Measurements from ENCODE around the gene SRXN1. TPM values are rescaled to one million over a fixed set of nuclear protein-coding genes. Genes with fewer than 3 reads are reported as not detected.
A peak's percentile ranks its signal among the peaks of the same experiment; 100 is the strongest.

Gene SRXN1
- 60.1 and 65.1 TPM in 2 replicates for total RNA-seq

DNA sequence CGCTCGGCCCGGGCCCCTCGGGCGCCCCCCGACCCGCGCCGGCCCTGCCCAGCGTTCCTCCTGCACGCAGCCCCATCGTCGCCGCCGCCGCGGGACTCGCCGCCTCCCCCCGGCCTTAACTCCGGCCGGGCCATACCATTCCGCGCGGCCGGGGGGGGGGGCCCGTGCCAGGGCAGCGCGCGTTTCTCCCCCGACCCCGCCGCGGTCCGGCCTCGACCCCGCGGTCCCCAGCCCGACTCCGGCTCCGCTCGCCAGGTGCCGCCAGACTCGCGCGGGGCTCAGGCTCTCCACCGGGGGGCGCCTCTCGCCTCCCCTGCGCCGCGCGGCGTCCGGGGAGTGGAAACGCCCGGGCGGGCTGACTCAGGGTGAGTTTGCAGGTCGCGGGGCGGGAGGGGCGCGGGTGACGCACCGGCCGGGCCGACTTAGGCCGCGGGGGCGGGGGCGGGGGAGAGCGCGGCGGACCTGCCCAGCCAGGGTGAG is at the start of gene SRXN1:
Gene SRXN1, minus strand, starts transcription at position 91 of the 480 bp plus-strand sequence. Its CDS starts 15 bp downstream, at position 76.
- H3K36me3 ChIP-seq (ENCODE audit: insufficient read depth, low read length) = peaks cover 24% of the 10 kb centered on the region
- H3K4me3 ChIP-seq (ENCODE audit: insufficient read depth, low read length) = peak within 1 kb of the TSS; percentile 95
- H4K20me1 ChIP-seq (ENCODE audit: insufficient read depth, low read length) = peaks cover 34% of the 10 kb centered on the region
- no peaks in the 10 kb centered on the region for H3K27me3 ChIP-seq (ENCODE audit: insufficient read depth, low read length)
- peak within 1 kb of the TSS; percentile 86 for H3K27ac ChIP-seq (ENCODE audit: low read depth, low read length)
- H3K4me2 ChIP-seq (ENCODE audit: insufficient read depth, low read length) = peak within 1 kb of the TSS; percentile 91
- H2AFZ ChIP-seq (ENCODE audit: low read length) = peak within 1 kb of the TSS; percentile 88
- TF ChIP-seq CTCF (IDR thresholded peaks at IDR 0.05; ENCODE audit: extremely low read depth, low read depth, low read length) = peak; percentile 18
- peak; percentile 100 for DNase-seq (ENCODE audit: insufficient read length, low spot score, missing footprints)
- no peaks in the 10 kb centered on the region for H3K9me3 ChIP-seq (ENCODE audit: low read depth, low read length)
- peaks cover 18% of the 10 kb centered on the region for H3K4me1 ChIP-seq (ENCODE audit: insufficient read depth, low read length)
- peaks cover 50% of the 10 kb centered on the region for H3K79me2 ChIP-seq (ENCODE audit: insufficient read depth, low read length)

DNA sequence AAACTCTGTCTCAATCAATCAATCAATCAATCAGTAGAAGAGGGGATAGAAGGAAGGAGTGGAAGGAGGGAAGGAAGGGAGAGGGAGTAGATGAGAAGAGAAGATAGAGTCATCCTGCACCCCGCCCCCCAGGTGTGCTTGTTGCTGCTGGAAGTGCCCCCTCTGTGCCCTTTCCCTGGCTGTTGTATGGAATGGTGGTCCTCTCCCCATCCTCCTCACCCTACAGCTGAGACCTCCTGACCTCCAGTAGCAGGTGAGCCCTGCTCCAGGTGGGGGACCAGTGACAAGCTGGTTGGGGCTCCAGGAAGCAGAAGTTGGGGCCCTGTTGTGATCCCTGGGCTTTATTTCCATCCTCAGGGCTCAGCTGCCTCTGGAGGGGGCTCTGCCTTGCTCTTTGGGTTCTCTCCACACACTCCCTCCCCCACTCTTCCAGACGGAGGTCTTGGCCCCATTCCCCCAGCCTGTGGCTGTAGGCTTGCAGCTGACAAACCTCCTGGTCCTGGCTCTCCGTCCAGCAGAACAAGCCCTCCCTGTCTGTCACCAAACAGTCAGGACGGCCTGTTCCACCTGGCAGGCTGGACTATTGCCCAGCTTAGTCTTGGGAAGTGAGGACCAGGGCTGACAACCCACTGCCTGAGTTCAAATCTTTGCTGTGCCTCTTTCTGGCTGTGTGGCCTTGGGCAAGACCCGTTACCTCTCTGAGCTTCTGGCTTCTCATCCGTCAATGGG is 48.6 kb upstream of the SRXN1 start:
- no peaks in the 10 kb centered on the region for H3K79me2 ChIP-seq (ENCODE audit: insufficient read depth, low read length)
- no peaks in the 10 kb centered on the region for H3K9me3 ChIP-seq (ENCODE audit: low read depth, low read length)
- peaks cover 14% of the 10 kb centered on the region for H3K27me3 ChIP-seq (ENCODE audit: insufficient read depth, low read length)
- DNase-seq (ENCODE audit: insufficient read length, low spot score, missing footprints) = peak; percentile 35
- H3K4me2 ChIP-seq (ENCODE audit: insufficient read depth, low read length) = no peak overlapping the region
- no peaks in the 10 kb centered on the region for H3K36me3 ChIP-seq (ENCODE audit: insufficient read depth, low read length)
- TF ChIP-seq CTCF (IDR thresholded peaks at IDR 0.05; ENCODE audit: extremely low read depth, low read depth, low read length) = no peak
- H4K20me1 ChIP-seq (ENCODE audit: insufficient read depth, low read length) = no peaks in the 10 kb centered on the region
- no peaks in the 10 kb centered on the region for H3K4me1 ChIP-seq (ENCODE audit: insufficient read depth, low read length)
- H2AFZ ChIP-seq (ENCODE audit: low read length) = no peak overlapping the region
- no peak overlapping the region for H3K27ac ChIP-seq (ENCODE audit: low read depth, low read length)
- no peak overlapping the region for H3K4me3 ChIP-seq (ENCODE audit: insufficient read depth, low read length)

DNA sequence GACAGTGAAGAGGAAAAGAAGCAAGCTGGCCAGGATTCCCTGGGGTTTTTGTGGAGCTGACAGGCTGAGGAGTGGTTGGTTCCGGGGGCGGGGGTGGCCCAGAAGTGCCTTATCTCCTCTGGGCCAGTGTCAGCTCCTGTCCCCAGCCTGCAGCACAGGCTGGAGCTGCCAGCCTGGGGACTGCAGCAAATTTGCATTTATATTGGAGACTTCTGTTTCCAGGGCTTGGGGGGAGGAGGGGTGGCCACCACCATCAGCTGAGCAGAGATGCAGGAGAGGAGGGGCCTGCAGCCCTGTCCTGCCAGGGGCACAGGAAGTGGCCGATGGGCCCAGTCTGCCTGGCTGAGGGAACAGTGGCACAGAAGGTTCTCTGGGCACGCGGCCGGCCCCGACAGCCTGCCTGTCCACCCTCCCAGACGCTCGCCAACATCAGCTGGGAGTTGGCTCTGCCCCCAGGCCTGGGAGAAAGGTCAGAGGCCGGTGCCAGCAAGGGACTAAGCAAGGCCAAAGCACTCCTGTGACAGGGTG is 46.9 kb upstream of the SRXN1 start:
- peak; percentile 32 for DNase-seq (ENCODE audit: insufficient read length, low spot score, missing footprints)
- H2AFZ ChIP-seq (ENCODE audit: low read length) = no peak overlapping the region
- no peaks in the 10 kb centered on the region for H4K20me1 ChIP-seq (ENCODE audit: insufficient read depth, low read length)
- H3K4me1 ChIP-seq (ENCODE audit: insufficient read depth, low read length) = no peaks in the 10 kb centered on the region
- H3K27ac ChIP-seq (ENCODE audit: low read depth, low read length) = no peak overlapping the region
- no peaks in the 10 kb centered on the region for H3K36me3 ChIP-seq (ENCODE audit: insufficient read depth, low read length)
- no peaks in the 10 kb centered on the region for H3K79me2 ChIP-seq (ENCODE audit: insufficient read depth, low read length)
- H3K27me3 ChIP-seq (ENCODE audit: insufficient read depth, low read length) = peaks cover 18% of the 10 kb centered on the region
- no peaks in the 10 kb centered on the region for H3K9me3 ChIP-seq (ENCODE audit: low read depth, low read length)
- TF ChIP-seq CTCF (IDR thresholded peaks at IDR 0.05; ENCODE audit: extremely low read depth, low read depth, low read length) = no peak
- no peak overlapping the region for H3K4me2 ChIP-seq (ENCODE audit: insufficient read depth, low read length)
- H3K4me3 ChIP-seq (ENCODE audit: insufficient read depth, low read length) = no peak overlapping the region

DNA sequence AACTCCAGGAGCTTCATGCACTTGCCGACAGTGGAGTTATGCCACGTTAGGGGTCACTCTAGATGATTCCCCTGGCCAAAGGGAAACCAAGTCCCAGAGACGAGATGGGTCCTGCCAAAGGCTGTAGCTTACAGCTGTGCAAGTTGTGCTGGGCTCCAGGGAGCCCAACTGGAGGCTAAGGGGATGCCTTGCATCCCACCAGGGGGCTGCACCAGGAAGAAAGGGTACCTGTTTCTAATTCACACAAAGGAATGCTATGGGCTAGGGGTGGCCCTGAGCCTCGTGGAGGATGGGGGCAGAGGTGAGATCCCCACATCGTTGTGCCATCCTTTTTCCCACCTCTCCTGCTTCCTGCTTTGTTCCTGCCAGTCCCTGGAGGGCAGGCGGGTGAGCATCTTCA is 46.3 kb upstream of the SRXN1 start:
- peaks cover 18% of the 10 kb centered on the region for H3K27me3 ChIP-seq (ENCODE audit: insufficient read depth, low read length)
- H3K4me3 ChIP-seq (ENCODE audit: insufficient read depth, low read length) = no peak overlapping the region
- H3K9me3 ChIP-seq (ENCODE audit: low read depth, low read length) = no peaks in the 10 kb centered on the region
- H3K4me1 ChIP-seq (ENCODE audit: insufficient read depth, low read length) = no peaks in the 10 kb centered on the region
- H3K79me2 ChIP-seq (ENCODE audit: insufficient read depth, low read length) = no peaks in the 10 kb centered on the region
- no peak overlapping the region for H3K4me2 ChIP-seq (ENCODE audit: insufficient read depth, low read length)
- no peaks in the 10 kb centered on the region for H4K20me1 ChIP-seq (ENCODE audit: insufficient read depth, low read length)
- no peaks in the 10 kb centered on the region for H3K36me3 ChIP-seq (ENCODE audit: insufficient read depth, low read length)
- no peak overlapping the region for H2AFZ ChIP-seq (ENCODE audit: low read length)
- H3K27ac ChIP-seq (ENCODE audit: low read depth, low read length) = no peak overlapping the region
- no peak for TF ChIP-seq CTCF (IDR thresholded peaks at IDR 0.05; ENCODE audit: extremely low read depth, low read depth, low read length)
- DNase-seq (ENCODE audit: insufficient read length, low spot score, missing footprints) = peak; percentile 30

Measured in osteoblast (primary cell).